ENCODE measurements around the gene CXCL16.

The CXCL16 gene, protein sequence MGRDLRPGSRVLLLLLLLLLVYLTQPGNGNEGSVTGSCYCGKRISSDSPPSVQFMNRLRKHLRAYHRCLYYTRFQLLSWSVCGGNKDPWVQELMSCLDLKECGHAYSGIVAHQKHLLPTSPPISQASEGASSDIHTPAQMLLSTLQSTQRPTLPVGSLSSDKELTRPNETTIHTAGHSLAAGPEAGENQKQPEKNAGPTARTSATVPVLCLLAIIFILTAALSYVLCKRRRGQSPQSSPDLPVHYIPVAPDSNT

DNA sequence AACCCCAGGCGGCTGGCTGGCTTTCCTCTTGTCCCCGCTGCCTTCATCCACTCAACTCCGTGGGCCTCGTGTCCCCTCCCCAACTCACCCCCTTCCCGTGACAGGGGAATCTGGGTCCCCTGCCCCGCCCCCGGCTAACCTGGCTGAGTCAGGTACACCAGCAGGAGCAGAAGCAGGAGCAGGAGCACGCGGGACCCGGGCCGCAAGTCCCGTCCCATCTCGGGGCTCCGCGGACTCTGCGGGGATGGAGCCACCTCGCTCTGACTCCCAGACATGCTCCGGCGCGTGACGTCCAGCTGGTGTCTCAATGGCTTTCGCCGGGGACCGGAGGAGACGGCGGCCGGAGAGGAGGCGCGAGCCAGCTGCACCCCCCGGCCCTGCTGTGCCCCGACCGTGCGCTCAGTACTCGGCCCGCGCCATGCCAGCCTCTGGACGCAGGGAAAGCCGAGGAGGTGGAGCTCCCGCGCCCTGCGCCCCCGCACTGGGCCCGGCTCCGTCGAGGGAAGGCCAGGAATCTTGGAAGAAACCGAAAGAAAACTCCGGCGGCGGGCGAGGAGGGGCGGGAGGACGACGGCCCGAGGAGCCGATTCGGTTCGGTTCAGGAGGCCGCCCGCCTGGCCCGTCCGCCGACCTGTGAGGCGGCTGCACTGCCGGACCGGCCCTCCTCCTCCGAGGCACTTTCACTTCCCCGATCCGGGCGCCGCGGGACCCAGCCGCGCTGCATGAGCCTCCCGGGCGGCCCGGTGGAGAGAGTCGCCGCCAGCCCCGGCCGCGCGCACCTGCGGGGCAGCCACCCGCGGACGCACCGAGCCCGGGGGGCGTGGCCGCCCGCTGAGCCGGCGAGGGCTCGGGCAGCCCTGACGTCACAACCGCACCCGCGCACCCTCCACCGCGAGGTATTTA lies at the start of gene CXCL16, which contains the start of gene ZMYND15:
CXCL16 (minus strand) TSS at position 807 of the 903 bp plus-strand sequence; CDS start at position 218, 589 bp downstream.
ZMYND15 (plus strand) TSS at position 712 of the 903 bp plus-strand sequence. CDS start 716 bp downstream, outside the sequence.
- no peak for DNase-seq

DNA sequence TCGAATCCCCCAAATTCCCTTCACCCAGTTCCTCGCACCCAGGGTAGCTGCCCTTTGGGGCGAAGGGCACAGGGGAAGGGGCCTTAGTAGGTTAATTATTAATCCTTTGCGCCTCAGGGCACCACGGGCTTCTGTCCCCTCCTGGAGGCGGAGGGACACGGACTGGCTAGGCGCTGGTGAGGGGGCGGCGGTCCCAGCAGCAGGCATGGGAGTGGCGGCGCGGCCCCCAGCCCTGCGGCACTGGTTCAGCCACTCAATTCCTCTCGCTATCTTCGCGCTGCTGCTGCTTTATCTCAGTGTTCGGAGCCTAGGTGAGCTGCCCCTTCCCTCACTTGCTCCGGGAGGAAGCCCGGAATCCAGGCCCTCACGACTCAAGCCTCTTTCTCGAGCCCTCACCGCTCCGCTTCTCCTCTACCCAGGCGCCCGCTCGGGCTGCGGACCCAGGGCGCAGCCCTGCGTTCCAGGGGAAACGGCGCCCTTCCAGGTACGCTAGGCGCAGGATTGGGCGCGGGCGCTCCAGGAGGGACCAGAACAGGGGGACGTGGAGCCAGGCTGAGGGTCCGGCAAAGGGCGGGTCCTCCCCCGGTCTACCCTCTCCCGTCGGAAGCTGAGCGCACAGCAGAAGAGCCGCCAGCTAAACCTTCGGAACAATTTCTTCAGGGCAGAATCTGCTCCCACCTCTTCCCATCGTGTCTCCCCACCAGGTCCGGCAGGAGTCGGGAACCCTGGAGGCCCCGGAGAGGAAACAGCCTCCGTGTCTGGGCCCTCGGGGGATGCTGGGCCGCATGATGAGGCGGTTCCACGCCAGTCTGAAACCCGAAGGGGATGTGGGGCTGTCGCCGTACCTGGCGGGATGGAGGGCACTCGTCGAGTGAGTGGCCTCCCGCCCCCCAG lies 49.3 kb upstream of the CXCL16 start, which contains the start of gene GLTPD2:
GLTPD2 (plus strand) TSS at position 158 of the 894 bp plus-strand sequence; CDS start at position 206, 48 bp downstream.
- DNase-seq, result no peak

DNA sequence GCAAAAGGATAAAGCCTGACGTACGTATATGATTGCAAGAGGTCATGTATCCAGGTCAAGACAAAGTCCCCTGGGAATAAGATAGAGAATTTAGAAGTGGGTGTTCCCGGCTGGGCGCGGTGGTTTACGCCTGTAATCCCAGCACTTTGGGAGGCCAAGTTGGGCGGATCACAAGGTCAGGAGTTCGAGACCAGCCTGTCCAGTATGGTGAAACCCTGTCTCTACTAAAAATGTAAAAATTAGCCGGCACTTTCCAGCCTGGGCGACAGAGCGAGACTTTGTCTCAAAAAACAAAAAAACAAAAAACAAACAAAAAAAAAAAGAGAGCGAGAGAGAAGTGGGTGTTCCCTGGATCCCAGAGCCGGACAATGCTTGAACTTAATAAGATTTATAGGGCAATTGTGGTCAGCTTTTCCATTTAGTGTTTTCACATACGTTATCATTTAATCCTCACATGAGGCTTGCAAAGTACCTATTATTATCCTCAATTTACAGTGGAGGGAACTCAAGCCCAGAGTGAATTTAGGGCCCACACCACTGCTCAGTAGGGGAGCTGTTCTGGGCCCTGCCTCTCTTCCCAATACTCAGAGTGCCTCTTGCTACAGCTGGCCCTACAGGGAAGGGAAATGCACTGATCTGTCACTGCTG lies 48.6 kb upstream of the CXCL16 start:
- DNase-seq, result no peak

DNA sequence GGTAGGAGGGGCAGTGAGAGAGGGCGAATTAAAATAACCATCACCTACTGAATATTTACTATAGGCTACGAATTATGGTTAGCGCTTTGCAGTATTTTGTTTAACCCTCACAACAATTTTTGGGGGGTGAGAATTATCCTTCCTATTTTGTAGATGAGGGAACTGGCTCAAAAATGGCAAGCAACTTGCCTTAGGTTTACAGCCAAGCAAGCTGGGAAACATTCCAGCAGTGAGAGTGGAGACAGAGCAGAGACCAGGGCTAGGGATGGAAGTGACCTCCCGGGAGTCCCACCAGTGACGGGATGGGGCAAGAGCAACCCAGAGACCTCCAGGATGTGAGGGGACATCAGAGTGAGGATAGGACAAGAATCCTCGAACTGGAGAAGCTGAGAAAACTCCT lies 46.8 kb upstream of the CXCL16 start:
- DNase-seq, result no peak

DNA sequence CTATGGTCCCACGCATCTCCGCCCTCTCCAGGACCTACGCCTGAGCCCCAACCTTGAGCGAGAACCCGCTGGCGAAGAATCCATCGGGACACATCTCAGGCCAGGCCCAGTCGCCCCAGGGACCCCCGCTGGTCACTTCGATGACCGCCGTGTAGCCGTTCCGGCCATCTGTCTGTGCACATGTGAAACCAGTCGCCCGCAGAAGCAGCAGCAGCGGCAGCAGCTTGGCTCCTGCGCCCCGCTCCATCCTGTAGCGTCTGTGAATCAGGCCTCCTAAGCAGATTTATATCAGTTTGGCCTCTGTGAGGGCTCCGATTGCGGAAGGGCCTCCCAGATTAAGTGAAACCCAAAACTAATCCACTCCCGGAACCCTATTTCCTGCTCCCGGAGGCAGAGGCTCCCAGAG lies 46.4 kb upstream of the CXCL16 start, which contains the start of gene VMO1:
VMO1 (minus strand) TSS at position 259 of the 406 bp plus-strand sequence; CDS start at position 247, 12 bp downstream.
- DNase-seq, result no peak

DNA sequence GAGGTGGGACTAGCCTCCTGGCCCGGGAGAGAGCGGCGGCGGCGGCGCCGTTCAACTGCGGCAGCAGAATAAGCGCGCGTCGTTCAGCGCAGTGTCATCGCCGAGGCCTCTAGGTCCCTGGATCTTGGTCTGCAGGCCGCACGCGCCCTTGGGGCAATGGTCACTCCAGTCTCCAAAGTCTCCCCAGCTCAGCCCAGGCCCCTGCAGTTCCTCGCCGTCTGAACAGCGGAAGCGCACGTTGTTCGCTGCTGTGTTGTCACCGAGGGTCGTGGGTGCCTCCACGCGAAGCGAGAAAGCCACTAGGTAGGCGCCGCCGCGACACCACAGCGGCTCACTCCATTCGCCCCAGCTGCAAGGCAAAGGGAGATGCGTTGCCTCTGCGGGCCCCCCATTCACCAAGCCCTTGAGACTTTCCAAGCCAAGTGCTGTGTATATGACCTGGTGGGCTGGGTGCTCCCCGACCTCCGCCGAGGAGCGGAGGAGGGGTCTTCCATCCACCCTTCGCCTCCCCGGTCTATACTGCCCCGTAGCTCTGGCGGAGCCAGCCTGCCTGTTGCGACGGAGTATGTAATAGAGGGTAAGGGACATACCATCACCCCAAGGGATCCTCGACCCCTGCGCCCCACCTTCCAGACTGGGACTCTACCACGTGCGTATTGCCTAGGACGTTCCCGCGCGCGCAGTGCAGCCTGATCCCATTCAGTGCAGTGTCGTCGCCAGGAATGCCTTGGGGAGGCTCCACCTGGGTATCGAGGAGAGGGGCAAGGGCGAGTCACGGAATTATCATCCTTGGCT lies 45.8 kb upstream of the CXCL16 start:
- DNase-seq, result no peak

DNA sequence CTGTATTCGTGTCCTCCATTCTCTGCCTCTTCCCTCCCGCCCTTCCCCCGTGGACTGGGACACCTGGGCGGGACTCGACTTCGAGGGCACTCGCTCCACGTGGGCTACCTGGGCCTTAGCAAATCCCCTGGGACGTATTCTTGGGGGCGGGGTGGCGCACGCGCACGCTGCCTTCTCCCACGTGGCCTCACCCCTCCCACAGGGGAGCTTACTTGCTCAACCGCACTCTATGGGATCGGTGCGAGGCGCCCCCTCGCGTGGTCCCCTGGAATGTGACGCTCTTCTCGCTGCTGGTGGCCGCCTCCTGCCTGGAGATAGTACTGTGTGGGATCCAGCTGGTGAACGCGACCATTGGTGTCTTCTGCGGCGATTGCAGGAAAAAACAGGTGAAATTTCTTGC lies 42.9 kb upstream of the CXCL16 start:
- DNase-seq, result no peak

DNA sequence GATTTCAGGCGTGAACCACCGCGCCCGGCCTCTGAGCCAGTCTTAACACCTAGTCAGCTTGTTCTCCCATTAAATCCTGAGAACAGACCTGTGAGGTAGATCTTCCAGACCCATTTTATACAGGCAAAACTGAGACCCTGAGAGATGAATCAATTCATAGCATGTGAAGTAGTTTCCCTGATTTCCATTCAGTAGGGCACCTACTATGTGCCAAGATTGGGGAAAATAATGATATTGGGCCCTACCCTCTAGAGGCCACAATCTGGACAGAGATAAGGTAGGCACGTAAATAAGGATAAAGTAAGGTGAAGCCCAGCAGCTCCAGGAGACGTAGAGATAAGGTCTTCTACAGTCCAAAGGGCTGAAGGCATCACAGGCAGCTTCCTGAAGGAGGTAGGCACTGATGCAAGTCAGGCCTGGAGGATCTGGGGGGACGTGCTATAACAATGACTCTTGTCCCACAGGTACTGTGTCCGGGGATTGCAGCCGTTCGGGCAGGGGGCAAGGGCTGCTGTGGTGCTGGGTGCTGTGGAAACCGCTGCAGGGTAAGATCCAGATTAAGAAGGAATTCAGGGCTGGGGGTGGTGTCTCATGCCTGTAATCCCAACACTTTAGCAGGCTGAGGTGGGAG lies 40.7 kb upstream of the CXCL16 start:
- DNase-seq, result no peak

DNA sequence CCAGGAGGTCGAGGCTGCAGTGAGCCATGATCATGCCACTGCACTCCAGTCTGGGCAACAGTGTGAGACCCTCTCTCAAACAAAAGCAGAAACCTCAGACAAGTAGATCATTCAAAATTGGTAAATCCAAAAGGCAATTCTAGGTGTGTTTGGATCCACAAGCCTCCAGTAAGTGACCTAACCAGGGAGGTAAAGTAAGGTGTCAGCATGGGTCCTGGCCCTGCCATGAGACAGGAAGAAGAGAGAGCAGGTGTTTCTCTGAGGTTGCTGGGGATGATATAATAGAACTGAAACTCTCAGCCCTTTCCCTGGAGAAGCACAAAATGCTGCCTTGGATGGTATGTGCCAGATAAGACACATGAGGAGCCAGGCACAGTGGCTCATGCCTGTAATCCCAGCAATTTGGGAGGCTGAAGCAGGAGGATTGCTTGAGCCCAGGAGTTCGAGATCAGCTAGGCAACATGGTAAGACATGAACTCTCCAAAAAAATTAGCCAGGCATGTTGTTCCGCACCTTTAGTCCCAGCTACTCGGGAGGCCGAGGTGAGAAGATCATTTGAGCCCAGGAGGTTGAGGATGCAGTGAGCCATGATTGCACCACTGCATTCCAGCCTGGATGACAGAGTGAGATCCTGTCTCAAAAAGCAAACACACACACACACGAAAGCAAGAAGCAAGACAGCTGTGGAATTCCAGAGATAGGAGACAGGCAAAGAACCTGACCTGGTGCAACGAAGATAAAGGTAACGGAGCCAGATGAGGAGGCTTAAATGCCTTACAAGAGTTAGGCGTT lies 38.4 kb upstream of the CXCL16 start:
- DNase-seq, result no peak

DNA sequence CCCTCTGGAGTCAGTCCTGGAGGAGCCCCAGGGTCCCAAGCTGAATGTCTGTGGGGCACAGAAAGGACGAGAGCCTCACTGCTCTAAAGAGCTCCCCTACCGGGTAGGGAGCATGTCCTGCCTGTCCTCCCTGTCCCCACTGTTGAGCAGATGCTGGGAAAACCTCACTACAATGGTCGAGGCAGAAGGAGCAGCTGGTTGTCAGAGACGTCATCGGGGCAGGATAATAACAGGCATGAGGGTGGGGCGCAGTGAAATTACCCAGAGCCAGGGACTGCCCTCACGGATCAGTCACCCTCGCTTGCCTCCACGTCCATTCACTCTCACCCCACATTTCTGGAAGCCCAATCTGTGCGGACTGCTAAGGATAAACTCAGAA lies 32.5 kb upstream of the CXCL16 start:
- DNase-seq, result no peak

DNA sequence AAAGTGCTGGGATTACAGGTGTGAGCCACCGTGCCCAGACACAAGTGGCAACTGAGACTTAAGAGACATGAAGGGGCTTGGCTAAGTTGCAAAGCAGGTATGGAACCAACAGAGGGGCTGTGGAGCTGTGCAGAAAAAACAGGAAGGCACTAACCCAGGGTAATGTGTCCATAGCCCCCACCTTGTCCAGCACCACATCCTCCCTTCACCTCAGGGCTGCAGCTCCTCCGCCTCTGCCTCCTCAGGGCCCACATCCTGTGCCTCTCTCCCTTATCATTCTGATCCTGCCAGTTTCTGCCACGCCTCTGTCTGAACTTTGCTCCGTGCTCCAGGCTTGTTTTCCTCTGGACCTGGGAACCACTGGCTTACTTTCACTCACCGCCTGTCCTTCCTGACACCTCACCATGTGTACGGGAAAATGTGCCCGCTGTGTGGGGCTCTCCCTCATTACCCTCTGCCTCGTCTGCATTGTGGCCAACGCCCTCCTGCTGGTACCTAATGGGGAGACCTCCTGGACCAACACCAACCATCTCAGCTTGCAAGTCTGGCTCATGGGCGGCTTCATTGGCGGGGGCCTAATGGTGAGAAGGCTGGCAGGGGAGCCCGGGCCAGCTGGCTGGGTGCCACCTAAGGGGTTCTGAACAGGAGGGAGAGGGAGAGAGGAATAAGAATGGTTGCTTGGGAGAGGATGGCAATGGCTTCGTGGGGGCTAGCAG lies 31.9 kb upstream of the CXCL16 start, which contains the start of gene TM4SF5:
TM4SF5 (plus strand) TSS at position 368 of the 716 bp plus-strand sequence; CDS start at position 405, 37 bp downstream.
- DNase-seq, result no peak

DNA sequence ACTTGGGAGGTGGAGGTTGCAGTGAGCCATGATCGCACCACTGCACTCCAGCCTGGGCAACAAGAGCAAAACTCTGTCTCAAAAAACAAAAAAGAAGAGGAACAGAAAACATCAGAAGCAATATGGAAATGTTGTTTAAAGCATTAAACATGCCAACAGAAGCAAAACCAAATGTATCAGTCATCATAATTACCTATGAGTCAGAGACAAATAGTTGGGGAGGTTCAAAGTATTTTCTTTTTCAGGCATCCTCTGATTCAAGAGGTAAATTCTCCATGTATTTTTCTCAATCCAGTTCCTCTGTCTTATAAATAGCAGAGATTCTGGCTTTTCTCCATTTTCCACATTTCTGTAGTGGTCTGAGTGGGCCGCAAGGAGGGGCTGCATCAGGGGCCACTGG lies 29.9 kb upstream of the CXCL16 start:
- DNase-seq, result no peak

DNA sequence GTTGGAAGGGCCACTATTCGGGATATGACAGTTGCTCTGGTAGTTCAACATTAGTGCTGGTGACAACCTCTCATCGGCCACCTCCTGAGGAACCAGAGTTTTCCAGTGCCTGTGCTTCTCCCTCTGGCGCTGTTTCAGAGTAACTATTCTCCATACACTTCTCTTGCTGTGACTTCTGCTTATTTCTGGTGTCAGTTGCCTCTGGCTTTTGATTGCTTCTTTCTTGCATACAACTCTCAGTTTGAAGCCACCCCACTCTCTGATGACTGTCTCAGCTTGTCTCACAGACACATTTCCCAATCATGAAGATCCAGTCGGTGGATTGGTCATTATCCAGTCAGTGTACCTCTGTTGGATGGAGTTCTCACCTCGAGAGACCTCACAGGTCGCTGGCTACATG lies 28.6 kb upstream of the CXCL16 start:
- DNase-seq, result no peak

DNA sequence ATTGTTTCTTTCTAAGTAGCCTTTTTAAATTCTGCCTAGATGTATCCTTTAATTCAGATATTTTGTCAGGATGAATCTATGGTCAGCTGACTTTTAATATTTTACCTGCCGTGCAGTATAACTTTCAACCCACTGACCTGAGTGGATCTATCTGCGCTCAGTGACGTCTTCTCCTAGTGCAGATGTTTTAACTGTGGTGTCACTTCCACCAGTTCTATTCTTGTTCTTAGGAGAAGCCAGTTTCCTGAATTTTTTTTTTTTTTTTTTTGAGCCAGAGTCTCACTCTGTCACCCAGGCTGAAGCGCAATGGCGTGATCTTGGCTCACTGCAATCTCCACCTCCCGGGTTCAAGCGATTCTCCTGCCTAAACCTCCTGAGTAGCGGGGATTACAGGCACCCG lies 27.0 kb upstream of the CXCL16 start:
- no peak for DNase-seq

DNA sequence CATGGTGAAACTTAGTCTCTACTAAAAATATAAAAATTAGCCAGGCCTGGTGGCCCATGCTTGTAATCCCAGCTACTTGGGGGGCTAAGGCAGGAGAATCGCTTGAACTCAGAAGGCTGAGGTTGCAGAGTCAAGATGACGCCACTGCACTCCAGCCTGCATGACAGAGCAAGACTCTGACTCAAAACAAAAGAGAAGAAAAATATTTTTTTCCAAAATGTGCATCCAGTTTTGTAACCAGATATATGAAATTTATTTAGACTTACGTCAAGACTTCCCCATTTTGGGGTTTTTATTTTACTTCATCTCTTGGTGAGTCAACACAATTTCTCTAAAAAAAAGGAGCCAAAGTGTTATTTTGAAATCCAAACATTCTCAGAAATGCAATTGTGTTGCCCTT lies 26.5 kb upstream of the CXCL16 start:
- no peak for DNase-seq

DNA sequence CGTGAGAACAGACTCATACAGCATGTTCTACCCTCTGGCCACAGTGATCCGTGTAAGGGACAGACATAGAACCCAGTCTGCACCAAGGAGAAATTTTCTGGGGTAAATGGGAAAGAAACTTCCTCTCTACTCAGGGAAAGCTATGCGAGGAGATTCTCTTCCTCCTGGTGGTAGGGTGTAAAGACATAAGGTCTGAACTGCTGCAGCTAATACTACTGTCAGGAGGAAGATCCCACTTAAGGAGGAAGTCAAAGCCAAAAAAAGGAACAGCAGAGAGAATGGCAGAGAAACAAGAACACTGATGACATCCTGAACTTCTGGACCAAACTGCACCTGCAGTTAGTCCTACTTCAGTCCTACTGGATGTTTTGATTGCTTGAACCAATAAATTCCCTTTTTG lies 24.9 kb upstream of the CXCL16 start:
- no peak for DNase-seq

DNA sequence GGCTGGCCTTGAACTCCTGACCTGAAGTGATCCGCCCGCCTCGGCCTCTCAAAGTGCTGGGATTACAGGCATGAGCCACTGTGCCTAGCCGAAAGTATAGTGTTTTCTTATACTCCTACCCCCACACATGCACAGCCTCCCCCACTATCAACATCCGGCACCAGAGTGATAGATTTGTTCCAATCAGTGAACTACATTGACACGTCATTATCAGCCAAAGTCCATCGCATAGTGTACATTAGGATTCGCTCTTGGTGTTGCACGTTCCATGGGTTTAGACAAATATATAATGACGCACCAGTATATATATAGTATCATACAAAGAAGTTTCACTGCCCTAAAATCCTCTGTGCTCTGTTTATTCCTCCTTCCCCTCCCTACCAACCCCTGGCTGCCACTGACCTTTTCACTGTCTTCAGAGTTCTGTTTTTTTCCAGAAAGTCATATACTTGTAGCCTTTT lies 20.1 kb upstream of the CXCL16 start:
- DNase-seq, result no peak

DNA sequence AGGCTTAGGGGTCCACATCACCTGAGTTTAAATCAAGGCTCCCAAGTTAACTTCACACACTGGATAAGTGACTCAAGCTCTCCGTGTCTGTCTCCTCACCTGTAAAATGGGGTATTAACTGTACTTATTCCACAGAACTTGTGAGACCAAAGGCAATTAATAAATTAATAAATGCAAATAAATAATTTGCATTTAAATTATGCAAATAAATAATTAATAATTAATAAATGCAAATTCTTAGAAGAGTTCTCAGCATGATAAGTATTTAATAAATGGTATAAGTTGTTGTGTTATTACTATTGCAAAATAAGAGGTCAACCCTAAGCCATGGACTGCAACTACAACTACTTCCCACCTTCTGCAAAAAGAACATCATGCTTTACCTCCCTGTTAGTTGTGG lies 13.7 kb upstream of the CXCL16 start:
- no peak for DNase-seq

DNA sequence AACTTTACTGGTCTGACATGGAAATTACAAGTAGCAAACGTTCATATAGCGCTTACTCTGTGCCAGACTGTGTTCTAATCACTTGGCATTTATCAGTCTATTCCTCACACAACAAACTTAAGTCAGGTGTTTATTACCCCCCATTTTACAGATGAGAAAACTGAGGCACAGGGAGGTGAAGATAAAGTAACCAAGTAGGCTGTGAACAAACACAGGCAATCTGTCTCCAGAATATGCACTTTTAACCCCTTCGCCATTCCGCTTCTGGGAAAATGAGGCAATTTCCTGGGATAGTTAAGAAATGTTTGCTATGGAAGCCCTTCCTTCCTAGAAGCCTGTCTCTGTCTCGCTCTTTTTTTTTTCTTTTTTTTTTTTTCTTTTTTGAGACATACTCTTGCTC lies 12.2 kb upstream of the CXCL16 start:
- no peak for DNase-seq
